ENCODE results near the gene PITRM1.

DNA sequence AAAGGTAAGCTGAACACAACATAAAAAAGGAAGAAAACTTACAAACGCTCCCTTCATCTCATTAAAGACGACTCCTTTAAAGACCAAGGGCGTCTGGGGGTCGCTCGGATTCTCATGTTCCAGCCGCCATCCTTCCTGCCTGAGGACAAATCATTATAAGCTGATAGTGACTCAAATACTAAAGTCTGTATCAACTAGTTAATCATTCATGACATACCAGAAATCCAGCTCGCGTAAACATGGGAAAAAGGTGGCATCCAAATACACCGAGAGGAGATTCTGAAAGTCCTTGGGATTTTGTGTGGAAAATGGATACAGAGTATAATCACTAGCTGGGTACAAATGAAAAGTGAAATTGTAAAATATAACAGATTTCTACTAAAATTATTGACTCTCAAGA is 7.4 kb downstream of the PITRM1 start:
- TF ChIP-seq, protein P1, sequence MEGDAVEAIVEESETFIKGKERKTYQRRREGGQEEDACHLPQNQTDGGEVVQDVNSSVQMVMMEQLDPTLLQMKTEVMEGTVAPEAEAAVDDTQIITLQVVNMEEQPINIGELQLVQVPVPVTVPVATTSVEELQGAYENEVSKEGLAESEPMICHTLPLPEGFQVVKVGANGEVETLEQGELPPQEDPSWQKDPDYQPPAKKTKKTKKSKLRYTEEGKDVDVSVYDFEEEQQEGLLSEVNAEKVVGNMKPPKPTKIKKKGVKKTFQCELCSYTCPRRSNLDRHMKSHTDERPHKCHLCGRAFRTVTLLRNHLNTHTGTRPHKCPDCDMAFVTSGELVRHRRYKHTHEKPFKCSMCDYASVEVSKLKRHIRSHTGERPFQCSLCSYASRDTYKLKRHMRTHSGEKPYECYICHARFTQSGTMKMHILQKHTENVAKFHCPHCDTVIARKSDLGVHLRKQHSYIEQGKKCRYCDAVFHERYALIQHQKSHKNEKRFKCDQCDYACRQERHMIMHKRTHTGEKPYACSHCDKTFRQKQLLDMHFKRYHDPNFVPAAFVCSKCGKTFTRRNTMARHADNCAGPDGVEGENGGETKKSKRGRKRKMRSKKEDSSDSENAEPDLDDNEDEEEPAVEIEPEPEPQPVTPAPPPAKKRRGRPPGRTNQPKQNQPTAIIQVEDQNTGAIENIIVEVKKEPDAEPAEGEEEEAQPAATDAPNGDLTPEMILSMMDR (IDR thresholded peaks at IDR 0.05), result no peak
- TF ChIP-seq POLR2A (IDR thresholded peaks at IDR 0.05) (no peak), POLR2AphosphoS5 (IDR thresholded peaks at IDR 0.05) (no peak), EP300 (IDR thresholded peaks at IDR 0.05) (no peak)

Measured in upper lobe of left lung (tissue), 4 donors.